ENCODE measurements around the gene CNTNAP2.

GRCh38 chr7:146735992-146736391, 619.4 kb downstream of the CNTNAP2 start:
- TF ChIP-seq POLR2A (IDR thresholded peaks at IDR 0.05) (no peak), CTCF (IDR thresholded peaks at IDR 0.05) (no peak), POLR2AphosphoS5 (IDR thresholded peaks at IDR 0.05; ENCODE audit: insufficient read depth in 1 of 2, low read depth in 1 of 2) (no peak)
